Measurements from ENCODE around the gene CEP128.
"Not testable (repeated sequence)": the region's sequence is repeated elsewhere in the genome, so short reads cannot be mapped to it uniquely, and the experiment has no call there.

Gene CEP128

GRCh38 chr14:80951491-80951890, 10.0 kb upstream of the CEP128 start:
- no peak for FAIRE-seq

GRCh38 chr14:80948291-80948690, 6.8 kb upstream of the CEP128 start:
- FAIRE-seq: no peak

- FAIRE-seq: no peak
Observed at GRCh38 chr14:80946797-80947196, 5.3 kb upstream of the CEP128 start.

GRCh38 chr14:80946187-80946586, 4.6 kb upstream of the CEP128 start:
- no peak for FAIRE-seq

- FAIRE-seq: no peak
Observed at GRCh38 chr14:80944861-80945617, 3.5 kb upstream of the CEP128 start.

GRCh38 chr14:80942191-80942600, 658 bp upstream of the CEP128 start:
- FAIRE-seq: no peak

- no peak for FAIRE-seq
Observed at GRCh38 chr14:80940146-80940545, 1.4 kb downstream of the CEP128 start.

GRCh38 chr14:80933686-80934085, 7.9 kb downstream of the CEP128 start:
- FAIRE-seq: no peak

- FAIRE-seq: no peak
Observed at GRCh38 chr14:80933282-80933681, 8.3 kb downstream of the CEP128 start.

GRCh38 chr14:80930836-80931389, 10.6 kb downstream of the CEP128 start:
- no peak for FAIRE-seq

- FAIRE-seq: no peak
Observed at GRCh38 chr14:80930095-80930494, 11.4 kb downstream of the CEP128 start.

- FAIRE-seq: no peak
Observed at GRCh38 chr14:80927083-80927989, 14.2 kb downstream of the CEP128 start.

GRCh38 chr14:80926397-80927082, 15.0 kb downstream of the CEP128 start:
- FAIRE-seq: no peak

GRCh38 chr14:80924365-80925103, 17.0 kb downstream of the CEP128 start:
- no peak for FAIRE-seq

- FAIRE-seq: no peak
Observed at GRCh38 chr14:80923368-80923767, 18.2 kb downstream of the CEP128 start.

- no peak for FAIRE-seq
Observed at GRCh38 chr14:80919622-80920021, 21.9 kb downstream of the CEP128 start.

GRCh38 chr14:80912013-80912412, 29.5 kb downstream of the CEP128 start:
- not testable (repeated sequence) for FAIRE-seq

- no peak for FAIRE-seq
Observed at GRCh38 chr14:80906946-80907345, 34.6 kb downstream of the CEP128 start.

GRCh38 chr14:80906336-80906735, 35.2 kb downstream of the CEP128 start:
- no peak for FAIRE-seq

- no peak for FAIRE-seq
Observed at GRCh38 chr14:80902608-80903007, 38.9 kb downstream of the CEP128 start.

- FAIRE-seq: no peak
Observed at GRCh38 chr14:80901822-80902221, 39.7 kb downstream of the CEP128 start.

- FAIRE-seq: no peak
Observed at GRCh38 chr14:80901260-80901659, 40.3 kb downstream of the CEP128 start.
